GM19023 (cell line): ENCODE measurements around the gene SGSM2.

Source experiments
- ATAC-seq: cut with Tn5 transposase; IDR thresholded peaks from one replicate; pipeline ENCODE4 v1.9.1; 2021; ENCODE audit warnings: mild to moderate bottlenecking, moderate library complexity; ENCODE audit not compliant: unreplicated experiment

The SGSM2 gene

GRCh38 chr17:2336215-2336851 lies 968 bp upstream of the SGSM2 start, which contains the start of gene TSR1:
TSS of gene TSR1 (minus strand) at chr17:2336457. CDS start at chr17:2336427, 30 bp downstream.
- ATAC-seq: peak; percentile 79

GRCh38 chr17:2337544-2338314 lies 428 bp downstream of the SGSM2 start:
- peak; percentile 22 for ATAC-seq

- ATAC-seq: no peak
Measured at GRCh38 chr17:2338315-2338657, 985 bp downstream of the SGSM2 start.

GRCh38 chr17:2343421-2343820 lies 6.1 kb downstream of the SGSM2 start:
- ATAC-seq: no peak

- no peak for ATAC-seq
Measured at GRCh38 chr17:2344528-2344927, 7.2 kb downstream of the SGSM2 start.

- no peak for ATAC-seq
Measured at GRCh38 chr17:2346475-2346874, 9.2 kb downstream of the SGSM2 start.

- ATAC-seq: no peak
Measured at GRCh38 chr17:2347805-2348685, 10.7 kb downstream of the SGSM2 start.

GRCh38 chr17:2351269-2351668 lies 14.0 kb downstream of the SGSM2 start:
- ATAC-seq: no peak

- no peak for ATAC-seq
Measured at GRCh38 chr17:2354311-2354710, 17.0 kb downstream of the SGSM2 start.

- no peak for ATAC-seq
Measured at GRCh38 chr17:2357237-2357636, 19.9 kb downstream of the SGSM2 start.

GRCh38 chr17:2357931-2358434 lies 20.7 kb downstream of the SGSM2 start:
- ATAC-seq: no peak

- no peak for ATAC-seq
Measured at GRCh38 chr17:2361010-2361760, 23.9 kb downstream of the SGSM2 start.

GRCh38 chr17:2362016-2362415 lies 24.7 kb downstream of the SGSM2 start:
- ATAC-seq: no peak

- ATAC-seq: no peak
Measured at GRCh38 chr17:2362416-2362815, 25.1 kb downstream of the SGSM2 start.

GRCh38 chr17:2362881-2363280 lies 25.6 kb downstream of the SGSM2 start:
- ATAC-seq: no peak

- no peak for ATAC-seq
Measured at GRCh38 chr17:2363318-2363717, 26.0 kb downstream of the SGSM2 start.

- ATAC-seq: no peak
Measured at GRCh38 chr17:2363851-2364762, 26.8 kb downstream of the SGSM2 start.

- no peak for ATAC-seq
Measured at GRCh38 chr17:2364763-2365116, 27.4 kb downstream of the SGSM2 start.

GRCh38 chr17:2365132-2365531 lies 27.8 kb downstream of the SGSM2 start:
- no peak for ATAC-seq
